ENCODE data around the gene DSCAML1. TPM values are rescaled to one million over a fixed set of nuclear protein-coding genes. Genes with fewer than 3 reads are reported as not detected.

DSCAML1 gene
- total RNA-seq, 4 donors from 2014 or later = 0.54 to 1.8 (median 0.99) TPM

GRCh38 chr11:117642835-117643234, 154.2 kb downstream of the DSCAML1 start:
- H3K9me3 ChIP-seq = no peaks in the 10 kb centered on the region
- H3K27ac ChIP-seq = no peak overlapping the region
- DNase-seq = no peak
- no peak overlapping the region for H3K4me3 ChIP-seq (replicated peaks in 1 of 3)
- intact Hi-C loops (cut with DNase I) = no loop called here
- 87 to 91% methylated on average over 3 of the region's 3 CpGs for WGBS, 2 donors
- no peaks in the 10 kb centered on the region for H3K27me3 ChIP-seq
- no peaks in the 10 kb centered on the region for H3K36me3 ChIP-seq
- no peak for TF ChIP-seq POLR2A (IDR thresholded peaks at IDR 0.05)
- no peaks in the 10 kb centered on the region for H3K4me1 ChIP-seq

- intact Hi-C loops (cut with DNase I) = no loop called here
- WGBS, 2 donors = 94 to 97% methylated on average over 4 of the region's 4 CpGs
Measured at GRCh38 chr11:117642396-117642795, 154.6 kb downstream of the DSCAML1 start.

GRCh38 chr11:117641008-117641915, 155.8 kb downstream of the DSCAML1 start:
- H3K4me3 ChIP-seq (replicated peaks in 1 of 3) = no peak overlapping the region
- DNase-seq = no peak
- no peaks in the 10 kb centered on the region for H3K27me3 ChIP-seq
- 88 to 89% methylated on average over 12 of the region's 14 CpGs for WGBS, 2 donors
- intact Hi-C loops (cut with DNase I) = no loop called here
- H3K4me1 ChIP-seq = no peaks in the 10 kb centered on the region
- H3K9me3 ChIP-seq = no peaks in the 10 kb centered on the region
- TF ChIP-seq CTCF (IDR thresholded peaks at IDR 0.05) (no peak), POLR2A (IDR thresholded peaks at IDR 0.05) (no peak)
- no peaks in the 10 kb centered on the region for H3K36me3 ChIP-seq
- H3K27ac ChIP-seq = no peak overlapping the region

More at GRCh38 chr11:117642396-117642795, 154.6 kb downstream of the DSCAML1 start:
- no peak for TF ChIP-seq CTCF (IDR thresholded peaks at IDR 0.05)
- no peak for TF ChIP-seq POLR2A (IDR thresholded peaks at IDR 0.05)
- Histone ChIP-seq H3K36me3 (no peaks in the 10 kb centered on the region), H3K27ac (no peak overlapping the region), H3K27me3 (no peaks in the 10 kb centered on the region), H3K9me3 (no peaks in the 10 kb centered on the region), H3K4me3 (replicated peaks in 1 of 3) (no peak overlapping the region), H3K4me1 (no peaks in the 10 kb centered on the region)
- DNase-seq = no peak

- Histone ChIP-seq H3K4me1 (no peaks in the 10 kb centered on the region), H3K9me3 (no peaks in the 10 kb centered on the region), H3K27ac (no peak overlapping the region), H3K36me3 (no peaks in the 10 kb centered on the region), H3K4me3 (replicated peaks in 1 of 3) (no peak overlapping the region), H3K27me3 (no peaks in the 10 kb centered on the region)
- TF ChIP-seq POLR2A (IDR thresholded peaks at IDR 0.05) (no peak), CTCF (IDR thresholded peaks at IDR 0.05) (no peak)
- WGBS, 2 donors = 75 to 83% methylated on average over 7 of the region's 7 CpGs
- intact Hi-C loops (cut with DNase I) = no loop called here
- DNase-seq = no peak
Measured at GRCh38 chr11:117640041-117640440, 157.0 kb downstream of the DSCAML1 start.

- no peak for DNase-seq
- Histone ChIP-seq H3K36me3 (no peaks in the 10 kb centered on the region), H3K27ac (no peak overlapping the region), H3K4me1 (no peaks in the 10 kb centered on the region), H3K27me3 (no peaks in the 10 kb centered on the region), H3K4me3 (replicated peaks in 1 of 3) (no peak overlapping the region), H3K9me3 (no peaks in the 10 kb centered on the region)
- WGBS, 2 donors = 90 to 93% methylated on average over 8 of the region's 8 CpGs
- intact Hi-C loops (cut with DNase I) = no loop called here
- no peak for TF ChIP-seq CTCF (IDR thresholded peaks at IDR 0.05)
- TF ChIP-seq POLR2A (IDR thresholded peaks at IDR 0.05) = no peak
Measured at GRCh38 chr11:117639601-117640000, 157.4 kb downstream of the DSCAML1 start.
